ENCODE results near the gene HIGD2A.
A peak's percentile ranks its signal among the peaks of the same experiment; 100 is the strongest.

HIGD2A gene

GRCh38 chr5:176415952-176416924 is 27.7 kb downstream of the HIGD2A start, which contains the start of gene CLTB:
CLTB (minus strand) TSS chr5:176416539; CDS start chr5:176416363, 176 bp downstream.
- peak; percentile 83 for DNase-seq (ENCODE audit: low spot score)

- no peak for DNase-seq (ENCODE audit: low spot score)
Measured at GRCh38 chr5:176416965-176417364, 28.4 kb downstream of the HIGD2A start.

- DNase-seq (ENCODE audit: low spot score), result no peak
Measured at GRCh38 chr5:176418251-176418650, 29.7 kb downstream of the HIGD2A start.

- no peak for DNase-seq (ENCODE audit: low spot score)
Measured at GRCh38 chr5:176420086-176420485, 31.5 kb downstream of the HIGD2A start.

GRCh38 chr5:176420972-176421544 is 32.5 kb downstream of the HIGD2A start:
- no peak for DNase-seq (ENCODE audit: low spot score)

- no peak for DNase-seq (ENCODE audit: low spot score)
Measured at GRCh38 chr5:176424181-176424580, 35.6 kb downstream of the HIGD2A start.

- DNase-seq (ENCODE audit: low spot score), result no peak
Measured at GRCh38 chr5:176425138-176425537, 36.6 kb downstream of the HIGD2A start.

- DNase-seq (ENCODE audit: low spot score), result no peak
Measured at GRCh38 chr5:176425791-176426190, 37.2 kb downstream of the HIGD2A start.

- DNase-seq (ENCODE audit: low spot score), result no peak
Measured at GRCh38 chr5:176426876-176427275, 38.3 kb downstream of the HIGD2A start.

- no peak for DNase-seq (ENCODE audit: low spot score)
Measured at GRCh38 chr5:176427971-176428370, 39.4 kb downstream of the HIGD2A start.

- DNase-seq (ENCODE audit: low spot score), result no peak
Measured at GRCh38 chr5:176429972-176430371, 41.4 kb downstream of the HIGD2A start.

- DNase-seq (ENCODE audit: low spot score), result no peak
Measured at GRCh38 chr5:176432707-176433106, 44.2 kb downstream of the HIGD2A start.

GRCh38 chr5:176436656-176437055 is 48.1 kb downstream of the HIGD2A start:
- DNase-seq (ENCODE audit: low spot score), result no peak

GRCh38 chr5:176438959-176439757 is 50.6 kb downstream of the HIGD2A start:
- peak; percentile 54 for DNase-seq (ENCODE audit: low spot score)

Small RNA genes within 50 kb of the gene (small RNA-seq; reads per million reads assigned to genes)
- gene AC010297.1 (0 reads per million in 2 experiments), gene MIR1271 (0.34 to 4.8 reads per million in 2 experiments)
